ENCODE measurements around the gene LILRA2. TPM values are rescaled to one million over a fixed set of nuclear protein-coding genes. Genes with fewer than 3 reads are reported as not detected.

LILRA2 gene
- total RNA-seq, 2 experiments from 2014 or later: not detected

Other genes starting within 250 kb of the LILRA2 start
- under 1 TPM in 1 of 2 experiments, not detected in 1; 0.40 TPM for gene LILRA4, start 234.6 kb upstream of the LILRA2 start, total RNA-seq
- 10 to 100 TPM in 1 of 2 experiments, 1 to 10 TPM in 1; 9.0 to 10.1 TPM for gene LAIR1, start 208.9 kb upstream of the LILRA2 start, total RNA-seq
- 1 to 10 TPM in 1 of 2 experiments, under 1 TPM in 1; 0.98 to 1.8 TPM for gene TTYH1, start 158.3 kb upstream of the LILRA2 start, total RNA-seq
- 100 to 1,000 TPM; 101 to 108 TPM for gene LENG8, start 124.6 kb upstream of the LILRA2 start, total RNA-seq
- 1 to 10 TPM; 4.3 to 4.9 TPM for gene LENG9, start 110.0 kb upstream of the LILRA2 start, total RNA-seq
- under 1 TPM in 1 of 2 experiments, not detected in 1; 0.34 TPM for gene CDC42EP5, start 100.5 kb upstream of the LILRA2 start, total RNA-seq
- gene LAIR2, start 71.0 kb upstream of the LILRA2 start, total RNA-seq: 1 to 10 TPM; 1.8 to 2.4 TPM
- gene LILRA1, start 19.8 kb downstream of the LILRA2 start, total RNA-seq: not detected
- gene LILRB1, start 56.7 kb downstream of the LILRA2 start, total RNA-seq: under 1 TPM; 0.25 to 0.72 TPM
- gene LILRB4, start 89.2 kb downstream of the LILRA2 start, total RNA-seq: not detected
- not detected for gene KIR3DL3, start 150.7 kb downstream of the LILRA2 start, total RNA-seq
- gene KIR2DL3, start 164.7 kb downstream of the LILRA2 start, total RNA-seq: not detected
- not detected for gene KIR2DL1, start 196.0 kb downstream of the LILRA2 start, total RNA-seq
- not detected for gene KIR2DL4, start 229.8 kb downstream of the LILRA2 start, total RNA-seq
- gene KIR3DL1, start 242.7 kb downstream of the LILRA2 start, total RNA-seq: not detected